ENCODE measurements around the gene SPAAR. TPM values are rescaled to one million over a fixed set of nuclear protein-coding genes. Genes with fewer than 3 reads are reported as not detected.

The SPAAR gene
- total RNA-seq, 1 experiment from 2014 or later = not detected

DNA sequence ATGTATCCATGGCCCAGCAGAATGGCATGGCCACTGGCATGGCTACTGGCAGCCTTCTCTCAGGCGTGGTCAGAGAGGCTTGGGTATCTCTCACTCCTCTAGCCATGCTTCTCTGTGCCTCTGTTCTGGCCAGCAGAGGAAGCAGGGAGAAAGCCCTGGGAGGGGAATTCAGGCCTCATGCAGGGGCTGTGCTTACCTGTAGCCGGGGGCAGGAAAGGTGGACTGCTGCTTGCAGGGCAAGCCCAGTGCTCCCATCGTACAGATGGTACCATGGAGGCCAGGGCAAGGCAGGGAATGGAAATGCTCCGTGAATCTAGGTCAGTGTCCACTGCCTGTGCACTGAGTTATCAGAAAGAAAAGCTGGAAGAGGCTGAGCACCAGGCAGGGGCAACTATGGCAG lies 41.8 kb upstream of the SPAAR start:
- Histone ChIP-seq H3K4me2 (ENCODE audit: low read length) (no peak overlapping the region), H3K27ac (ENCODE audit: low read depth, low read length) (no peak overlapping the region), H3K4me3 (replicated peaks in 1 of 2; ENCODE audit: low read depth in 1 of 2, low read length in 2 of 2) (no peak overlapping the region), H3K27me3 (ENCODE audit: insufficient read depth, low read length) (no peaks in the 10 kb centered on the region), H3K4me1 (ENCODE audit: control insufficient read depth in 1 of 2, insufficient read depth in 2 of 2, low read length in 2 of 2) (peaks cover 3 to 6% of the 10 kb centered on the region in 2 experiments; a peak in 2 of 4 replicates), H3K79me2 (ENCODE audit: insufficient read depth, low read length) (no peaks in the 10 kb centered on the region), H4K20me1 (ENCODE audit: insufficient read depth) (no peaks in the 10 kb centered on the region), H3K9ac (ENCODE audit: low read length) (no peak overlapping the region), H2AFZ (ENCODE audit: low read depth, low read length, poor library complexity, severe bottlenecking) (no peak overlapping the region), H3K36me3 (ENCODE audit: control insufficient read depth in 1 of 2, insufficient read depth in 2 of 2, low read length in 2 of 2) (no peaks in the 10 kb centered on the region), H3K9me2 (ENCODE audit: insufficient read depth) (no peaks in the 10 kb centered on the region), H3K9me3 (ENCODE audit: control insufficient read depth in 1 of 2, insufficient read depth in 1 of 2, low read depth in 1 of 2, low read length in 2 of 2) (no peaks in the 10 kb centered on the region)
- ATAC-seq (no peak), DNase-seq (ENCODE audit: low read depth, low spot score) (no peak)
- RAD21 ChIA-PET (ENCODE audit: low non-redundant PET in 1 of 2, low total read pairs in 2 of 2, uncharacterized antibody in 2 of 2, unreplicated experiment in 2 of 2) = no interaction called here
- CTCF ChIA-PET = interaction anchor here (1.8 kb wide), 1 partner anchor 15 kb away, joined by 5 read pairs; no protein-coding TSS in a partner anchor
- BruUV-seq (replicated peaks) = no TSS peak
- POLR2A ChIA-PET = no interaction called here
- intact Hi-C loops (cut with micrococcal nuclease) = no loop called here
- TF ChIP-seq TCF7L2 (IDR thresholded peaks at IDR 0.05; ENCODE audit: borderline replicate concordance, extremely low read depth, insufficient read depth, insufficient read length) (no peak), EZH2phosphoT487 (IDR thresholded peaks at IDR 0.05; ENCODE audit: borderline replicate concordance) (no peak), SIN3A (IDR thresholded peaks at IDR 0.05; ENCODE audit: low read depth) (no peak), YY1 (IDR thresholded peaks at IDR 0.05; ENCODE audit: extremely low read depth, insufficient replicate concordance, low read depth, low read length) (no peak), ELF1 (IDR thresholded peaks at IDR 0.05; ENCODE audit: borderline replicate concordance, low read depth) (no peak), POLR2A (IDR thresholded peaks at IDR 0.05; ENCODE audit: borderline replicate concordance, extremely low read depth, insufficient read depth, insufficient read length) (no peak), SRF (IDR thresholded peaks at IDR 0.05; ENCODE audit: low read depth) (no peak), FOSL1 (IDR thresholded peaks at IDR 0.05; ENCODE audit: low read depth) (no peak), ZNF274 (IDR thresholded peaks at IDR 0.05; ENCODE audit: low read depth, low read length) (no peak), CBX3 (IDR thresholded peaks at IDR 0.05; ENCODE audit: low read depth) (no peak), RAD21 (IDR thresholded peaks at IDR 0.05; ENCODE audit: low read depth) (no peak), SP1 (IDR thresholded peaks at IDR 0.05; ENCODE audit: low read depth) (no peak), CEBPB (IDR thresholded peaks at IDR 0.05; ENCODE audit: low read depth) (no peak), ZFX (IDR thresholded peaks at IDR 0.05) (no peak)
- TF ChIP-seq, protein P1, sequence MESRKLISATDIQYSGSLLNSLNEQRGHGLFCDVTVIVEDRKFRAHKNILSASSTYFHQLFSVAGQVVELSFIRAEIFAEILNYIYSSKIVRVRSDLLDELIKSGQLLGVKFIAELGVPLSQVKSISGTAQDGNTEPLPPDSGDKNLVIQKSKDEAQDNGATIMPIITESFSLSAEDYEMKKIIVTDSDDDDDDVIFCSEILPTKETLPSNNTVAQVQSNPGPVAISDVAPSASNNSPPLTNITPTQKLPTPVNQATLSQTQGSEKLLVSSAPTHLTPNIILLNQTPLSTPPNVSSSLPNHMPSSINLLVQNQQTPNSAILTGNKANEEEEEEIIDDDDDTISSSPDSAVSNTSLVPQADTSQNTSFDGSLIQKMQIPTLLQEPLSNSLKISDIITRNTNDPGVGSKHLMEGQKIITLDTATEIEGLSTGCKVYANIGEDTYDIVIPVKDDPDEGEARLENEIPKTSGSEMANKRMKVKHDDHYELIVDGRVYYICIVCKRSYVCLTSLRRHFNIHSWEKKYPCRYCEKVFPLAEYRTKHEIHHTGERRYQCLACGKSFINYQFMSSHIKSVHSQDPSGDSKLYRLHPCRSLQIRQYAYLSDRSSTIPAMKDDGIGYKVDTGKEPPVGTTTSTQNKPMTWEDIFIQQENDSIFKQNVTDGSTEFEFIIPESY (IDR thresholded peaks at IDR 0.05; ENCODE audit: extremely low read depth, insufficient replicate concordance, low read length) = no peak
- TF ChIP-seq, protein P2, sequence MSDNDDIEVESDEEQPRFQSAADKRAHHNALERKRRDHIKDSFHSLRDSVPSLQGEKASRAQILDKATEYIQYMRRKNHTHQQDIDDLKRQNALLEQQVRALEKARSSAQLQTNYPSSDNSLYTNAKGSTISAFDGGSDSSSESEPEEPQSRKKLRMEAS (IDR thresholded peaks at IDR 0.05) = no peak
- TF ChIP-seq, protein P3, sequence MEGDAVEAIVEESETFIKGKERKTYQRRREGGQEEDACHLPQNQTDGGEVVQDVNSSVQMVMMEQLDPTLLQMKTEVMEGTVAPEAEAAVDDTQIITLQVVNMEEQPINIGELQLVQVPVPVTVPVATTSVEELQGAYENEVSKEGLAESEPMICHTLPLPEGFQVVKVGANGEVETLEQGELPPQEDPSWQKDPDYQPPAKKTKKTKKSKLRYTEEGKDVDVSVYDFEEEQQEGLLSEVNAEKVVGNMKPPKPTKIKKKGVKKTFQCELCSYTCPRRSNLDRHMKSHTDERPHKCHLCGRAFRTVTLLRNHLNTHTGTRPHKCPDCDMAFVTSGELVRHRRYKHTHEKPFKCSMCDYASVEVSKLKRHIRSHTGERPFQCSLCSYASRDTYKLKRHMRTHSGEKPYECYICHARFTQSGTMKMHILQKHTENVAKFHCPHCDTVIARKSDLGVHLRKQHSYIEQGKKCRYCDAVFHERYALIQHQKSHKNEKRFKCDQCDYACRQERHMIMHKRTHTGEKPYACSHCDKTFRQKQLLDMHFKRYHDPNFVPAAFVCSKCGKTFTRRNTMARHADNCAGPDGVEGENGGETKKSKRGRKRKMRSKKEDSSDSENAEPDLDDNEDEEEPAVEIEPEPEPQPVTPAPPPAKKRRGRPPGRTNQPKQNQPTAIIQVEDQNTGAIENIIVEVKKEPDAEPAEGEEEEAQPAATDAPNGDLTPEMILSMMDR (IDR thresholded peaks at IDR 0.05 in 2 of 3, conservative IDR thresholded peaks at IDR 0.05 in 1 of 3; ENCODE audit: borderline replicate concordance in 1 of 3, insufficient read depth in 1 of 3, low read depth in 2 of 3, low read length in 2 of 3) = no peak
- TF ChIP-seq, protein P4, sequence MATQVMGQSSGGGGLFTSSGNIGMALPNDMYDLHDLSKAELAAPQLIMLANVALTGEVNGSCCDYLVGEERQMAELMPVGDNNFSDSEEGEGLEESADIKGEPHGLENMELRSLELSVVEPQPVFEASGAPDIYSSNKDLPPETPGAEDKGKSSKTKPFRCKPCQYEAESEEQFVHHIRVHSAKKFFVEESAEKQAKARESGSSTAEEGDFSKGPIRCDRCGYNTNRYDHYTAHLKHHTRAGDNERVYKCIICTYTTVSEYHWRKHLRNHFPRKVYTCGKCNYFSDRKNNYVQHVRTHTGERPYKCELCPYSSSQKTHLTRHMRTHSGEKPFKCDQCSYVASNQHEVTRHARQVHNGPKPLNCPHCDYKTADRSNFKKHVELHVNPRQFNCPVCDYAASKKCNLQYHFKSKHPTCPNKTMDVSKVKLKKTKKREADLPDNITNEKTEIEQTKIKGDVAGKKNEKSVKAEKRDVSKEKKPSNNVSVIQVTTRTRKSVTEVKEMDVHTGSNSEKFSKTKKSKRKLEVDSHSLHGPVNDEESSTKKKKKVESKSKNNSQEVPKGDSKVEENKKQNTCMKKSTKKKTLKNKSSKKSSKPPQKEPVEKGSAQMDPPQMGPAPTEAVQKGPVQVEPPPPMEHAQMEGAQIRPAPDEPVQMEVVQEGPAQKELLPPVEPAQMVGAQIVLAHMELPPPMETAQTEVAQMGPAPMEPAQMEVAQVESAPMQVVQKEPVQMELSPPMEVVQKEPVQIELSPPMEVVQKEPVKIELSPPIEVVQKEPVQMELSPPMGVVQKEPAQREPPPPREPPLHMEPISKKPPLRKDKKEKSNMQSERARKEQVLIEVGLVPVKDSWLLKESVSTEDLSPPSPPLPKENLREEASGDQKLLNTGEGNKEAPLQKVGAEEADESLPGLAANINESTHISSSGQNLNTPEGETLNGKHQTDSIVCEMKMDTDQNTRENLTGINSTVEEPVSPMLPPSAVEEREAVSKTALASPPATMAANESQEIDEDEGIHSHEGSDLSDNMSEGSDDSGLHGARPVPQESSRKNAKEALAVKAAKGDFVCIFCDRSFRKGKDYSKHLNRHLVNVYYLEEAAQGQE (IDR thresholded peaks at IDR 0.05; ENCODE audit: low read depth) = no peak
